ENCODE data around the gene CRISPLD2.

CRISPLD2 gene

GRCh38 chr16:84883301-84883700, 63.5 kb downstream of the CRISPLD2 start:
- DNase-seq (ENCODE audit: low spot score) = peak; percentile 33
- FAIRE-seq = no peak

GRCh38 chr16:84884246-84884595, 64.4 kb downstream of the CRISPLD2 start:
- DNase-seq (ENCODE audit: low spot score) = no peak
- FAIRE-seq = no peak

- FAIRE-seq = no peak
- peak; percentile 22 for DNase-seq (ENCODE audit: low spot score)
Observed at GRCh38 chr16:84884596-84885341, 65.0 kb downstream of the CRISPLD2 start.

- FAIRE-seq = no peak
Observed at GRCh38 chr16:84885342-84885910, 65.6 kb downstream of the CRISPLD2 start.

GRCh38 chr16:84886497-84887090, 66.8 kb downstream of the CRISPLD2 start:
- FAIRE-seq (no peak), DNase-seq (ENCODE audit: low spot score) (no peak)

More at GRCh38 chr16:84885342-84885910, 65.6 kb downstream of the CRISPLD2 start:
- no peak for DNase-seq (ENCODE audit: low spot score)

- DNase-seq (ENCODE audit: low spot score) (no peak), FAIRE-seq (no peak)
Observed at GRCh38 chr16:84887207-84887606, 67.4 kb downstream of the CRISPLD2 start.

DNA sequence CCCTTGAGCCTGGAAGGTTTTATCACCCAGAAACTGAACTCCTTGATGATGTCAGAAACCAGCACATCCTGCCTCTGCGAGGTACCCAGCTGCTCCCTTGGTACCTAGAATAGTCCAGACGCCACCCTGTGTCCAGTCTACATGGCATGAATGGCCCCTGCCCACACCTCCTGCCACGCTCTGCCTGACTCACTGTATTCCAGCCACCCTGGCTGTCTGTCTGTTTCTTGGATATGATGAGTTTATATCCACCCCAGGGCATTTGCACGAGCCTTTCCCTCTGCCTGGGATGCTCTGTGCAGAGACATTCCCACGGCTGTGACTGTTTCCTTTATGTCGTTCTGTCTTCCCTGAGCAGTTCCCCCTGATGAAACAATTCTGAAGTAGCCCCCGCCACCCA, 68.7 kb downstream of the CRISPLD2 start:
- FAIRE-seq = no peak
- DNase-seq (ENCODE audit: low spot score) = no peak

GRCh38 chr16:84889066-84889465, 69.3 kb downstream of the CRISPLD2 start:
- DNase-seq (ENCODE audit: low spot score) = no peak
- no peak for FAIRE-seq

GRCh38 chr16:84890427-84890826, 70.6 kb downstream of the CRISPLD2 start:
- no peak for FAIRE-seq
- DNase-seq (ENCODE audit: low spot score) = no peak

- DNase-seq (ENCODE audit: low spot score) (no peak), FAIRE-seq (no peak)
Observed at GRCh38 chr16:84891149-84891795, 71.5 kb downstream of the CRISPLD2 start.

- DNase-seq (ENCODE audit: low spot score) (no peak), FAIRE-seq (no peak)
Observed at GRCh38 chr16:84892097-84892496, 72.3 kb downstream of the CRISPLD2 start.

DNA sequence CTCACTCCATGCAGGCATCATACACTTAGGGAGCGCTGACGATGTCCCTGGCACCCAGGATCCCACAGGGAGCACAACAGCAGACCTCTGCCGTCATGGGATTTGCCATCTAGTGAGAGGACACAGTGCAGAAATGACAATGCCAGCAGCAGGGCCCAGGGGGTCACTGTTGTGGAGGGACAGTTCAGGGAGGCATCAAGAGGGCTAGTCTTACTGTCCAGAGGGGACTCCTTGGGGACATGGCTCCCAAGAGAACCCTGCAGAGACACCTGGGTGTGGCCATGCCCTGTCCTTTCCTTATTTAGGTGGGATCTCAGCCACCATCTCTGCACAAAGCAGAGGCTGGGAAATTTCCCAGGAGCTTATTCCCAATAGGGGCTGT, 73.7 kb downstream of the CRISPLD2 start:
- FAIRE-seq = no peak
- DNase-seq (ENCODE audit: low spot score) = no peak

DNA sequence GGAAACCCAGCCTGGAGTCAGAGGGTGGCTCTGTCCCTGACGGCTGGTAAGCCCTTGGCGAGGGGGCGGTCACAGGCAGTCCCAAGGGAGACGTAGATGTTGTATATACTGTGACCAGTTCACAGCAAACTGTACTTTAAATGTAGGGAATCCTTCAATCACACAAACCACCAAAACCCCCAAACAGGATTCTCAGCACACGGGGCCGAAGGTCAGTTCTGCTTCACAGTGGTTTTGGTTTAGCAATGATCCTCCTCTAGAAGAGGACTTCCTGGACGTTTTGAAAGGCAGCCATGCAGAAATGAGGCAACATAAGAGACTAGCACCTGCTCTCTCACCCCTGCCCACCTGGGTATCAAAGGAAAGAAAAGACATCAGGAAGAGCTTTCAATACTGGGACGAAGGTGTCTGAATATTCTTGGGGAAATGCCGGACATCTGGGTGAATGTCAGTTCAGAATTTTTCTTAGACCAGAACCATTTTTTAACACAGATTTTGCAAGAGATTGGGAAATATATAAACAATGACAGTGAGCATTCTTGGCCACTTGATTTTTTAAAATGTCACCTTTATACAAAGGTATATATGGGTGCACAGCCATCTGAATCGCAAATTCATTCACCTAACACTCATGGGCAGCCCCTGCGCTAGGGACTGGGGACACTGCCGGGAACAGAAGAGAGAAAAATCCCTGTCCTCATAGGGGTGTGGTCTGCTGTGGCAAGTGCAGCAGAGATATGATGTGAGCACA, 74.2 kb downstream of the CRISPLD2 start:
- no peak for FAIRE-seq
- DNase-seq (ENCODE audit: low spot score) = no peak

DNA sequence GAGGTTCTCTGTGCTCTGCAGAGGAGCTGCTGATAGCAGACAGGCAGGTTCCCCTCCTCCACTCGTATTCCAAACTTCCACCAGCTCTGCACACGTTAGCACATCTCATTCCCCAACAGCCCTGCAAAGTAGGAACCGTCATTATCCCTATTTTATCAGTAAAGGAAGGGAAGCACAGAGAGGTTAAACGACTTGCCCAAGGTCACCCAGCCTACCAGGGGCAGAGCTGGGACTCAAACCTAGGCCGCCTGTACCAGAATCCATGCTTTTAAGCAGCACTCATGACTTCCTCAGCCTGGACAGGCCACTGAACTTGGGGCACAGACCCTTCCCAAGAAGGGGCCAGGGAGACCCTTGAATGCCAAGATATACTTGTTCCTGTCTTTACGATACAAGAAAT, 75.2 kb downstream of the CRISPLD2 start:
- DNase-seq (ENCODE audit: low spot score) = no peak
- no peak for FAIRE-seq

GRCh38 chr16:84896847-84897246, 77.1 kb downstream of the CRISPLD2 start:
- DNase-seq (ENCODE audit: low spot score) = no peak
- FAIRE-seq = no peak

GRCh38 chr16:84897911-84898377, 78.2 kb downstream of the CRISPLD2 start:
- DNase-seq (ENCODE audit: low spot score) (no peak), FAIRE-seq (no peak)

- DNase-seq (ENCODE audit: low spot score) = no peak
- FAIRE-seq = no peak
Observed at GRCh38 chr16:84898447-84898846, 78.7 kb downstream of the CRISPLD2 start.

DNA sequence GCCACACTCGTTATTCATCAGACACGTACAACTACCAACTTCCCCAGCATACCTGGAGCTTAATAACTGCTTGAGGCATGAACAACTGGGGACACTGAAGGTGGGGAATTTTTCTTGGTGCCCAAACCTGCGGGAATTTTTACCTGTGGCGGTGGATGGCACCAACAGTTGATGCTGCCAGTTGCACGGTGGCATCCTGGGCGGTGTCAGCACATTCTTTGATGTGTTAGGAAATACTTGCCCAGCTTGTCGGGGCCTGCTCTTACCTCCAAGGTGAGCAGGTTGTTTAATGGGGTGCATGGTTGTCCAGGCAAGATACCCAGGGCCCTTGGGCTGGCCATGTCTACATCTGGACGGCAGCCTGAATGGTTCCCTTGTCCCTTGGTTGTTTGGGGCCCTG, 79.6 kb downstream of the CRISPLD2 start:
- DNase-seq (ENCODE audit: low spot score) (no peak), FAIRE-seq (peak; percentile 23)

DNA sequence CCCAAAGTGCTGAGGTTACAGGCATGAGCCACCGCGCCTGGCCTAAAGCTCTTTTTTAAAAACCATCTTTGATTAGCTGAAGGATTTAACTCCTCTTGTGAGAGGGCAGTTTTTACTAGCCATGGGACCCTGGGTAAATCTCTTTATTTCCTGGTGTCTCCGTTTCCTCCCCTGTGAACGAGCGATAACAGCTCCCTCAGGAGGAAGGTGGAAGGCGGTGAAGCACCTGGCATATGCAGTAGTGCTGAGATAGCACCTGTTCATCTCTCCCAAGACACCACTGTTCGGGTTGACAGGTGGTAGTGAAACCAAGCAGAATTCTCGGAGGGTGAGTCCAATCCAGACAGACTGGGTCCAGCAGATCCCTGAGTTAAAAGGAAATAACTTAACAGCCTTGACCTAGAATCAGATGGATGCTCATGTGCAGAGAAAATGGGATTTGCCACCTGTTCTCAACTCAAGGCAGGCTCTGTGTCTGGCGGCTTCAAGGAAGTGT, 86.2 kb downstream of the CRISPLD2 start:
- no peak for DNase-seq (ENCODE audit: low spot score)
- no peak for FAIRE-seq

DNA sequence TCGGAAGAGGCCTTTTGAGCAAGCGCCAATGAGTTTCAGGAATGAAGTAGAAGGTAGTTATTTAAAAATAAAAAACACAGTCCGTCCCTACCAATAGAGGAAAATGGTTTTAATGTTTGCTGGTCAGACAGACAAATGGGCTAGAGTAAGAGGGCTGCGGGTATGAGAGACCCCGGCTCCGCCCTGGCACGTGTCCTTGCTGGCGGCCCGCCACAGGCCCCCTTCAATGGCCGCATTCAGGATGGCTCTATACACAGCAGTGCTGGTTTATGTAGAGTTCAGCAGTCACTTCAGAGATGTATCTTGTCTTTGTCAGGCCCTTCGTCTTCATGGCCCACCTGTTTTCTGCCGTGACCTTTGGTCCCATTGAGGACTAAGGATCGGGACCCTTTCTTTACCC, 87.3 kb downstream of the CRISPLD2 start:
- DNase-seq (ENCODE audit: low spot score) (no peak), FAIRE-seq (no peak)

GRCh38 chr16:84907575-84907974, 87.8 kb downstream of the CRISPLD2 start:
- DNase-seq (ENCODE audit: low spot score) (no peak), FAIRE-seq (no peak)
